Activated CD8-positive, alpha-beta memory T cell treated with anti-CD3 and anti-CD28 coated beads, Interleukin-2, amount 10 ng/mL, durations not matched to agents 7 days and 5 days (primary cell): Measurements from ENCODE around the gene PTPRN2. TPM values are rescaled to one million over a fixed set of nuclear protein-coding genes. Genes with fewer than 3 reads are reported as not detected.

Experiments
- ATAC-seq: fragments of 150-1000 bp; cut with Tn5 transposase; one replicate; pipeline ENCODE4 v1.10.0; 2021; ENCODE audit warnings: moderate library complexity
- CTCF ChIA-PET: fragments of 350-600 bp; sonication (Branson Sonifier 250); formaldehyde crosslinking; loops from one replicate; lab custom pipeline; 2021; ENCODE audit warnings: antibody characterized with exemption; lab: Charles Lee
- DNase-seq: peaks from one replicate; pipeline ENCODE4 v3.0.0-alpha.2; 2020
- H3K27ac Mint-ChIP-seq: one replicate; pipeline ENCODE4 v1.8.0; 2021; ENCODE audit warnings: mild to moderate bottlenecking, mixed read lengths
- H3K27me3 Mint-ChIP-seq: one replicate; pipeline ENCODE4 v1.8.0; 2021; ENCODE audit warnings: mixed read lengths
- H3K36me3 Mint-ChIP-seq: one replicate; pipeline ENCODE4 v1.8.0; 2021; ENCODE audit warnings: mild to moderate bottlenecking, mixed read lengths
- H3K4me1 Mint-ChIP-seq: one replicate; pipeline ENCODE4 v1.8.0; 2021; ENCODE audit warnings: mixed read lengths
- H3K4me3 Mint-ChIP-seq: one replicate; pipeline ENCODE4 v1.8.0; 2021; ENCODE audit warnings: mild to moderate bottlenecking, moderate library complexity, mixed read lengths
- H3K9me3 Mint-ChIP-seq: one replicate; pipeline ENCODE4 v1.8.0; 2022; ENCODE audit warnings: low read depth, mixed read lengths
- total RNA-seq, 2 experiments: library from RNA; stranded (reverse); gene quantifications; one replicate each; pipeline ENCODE4 v1.2.3, GENCODE V29; 2021

PTPRN2 gene
- total RNA-seq, 2 experiments from 2014 or later: 3.2 to 5.7 TPM

DNA sequence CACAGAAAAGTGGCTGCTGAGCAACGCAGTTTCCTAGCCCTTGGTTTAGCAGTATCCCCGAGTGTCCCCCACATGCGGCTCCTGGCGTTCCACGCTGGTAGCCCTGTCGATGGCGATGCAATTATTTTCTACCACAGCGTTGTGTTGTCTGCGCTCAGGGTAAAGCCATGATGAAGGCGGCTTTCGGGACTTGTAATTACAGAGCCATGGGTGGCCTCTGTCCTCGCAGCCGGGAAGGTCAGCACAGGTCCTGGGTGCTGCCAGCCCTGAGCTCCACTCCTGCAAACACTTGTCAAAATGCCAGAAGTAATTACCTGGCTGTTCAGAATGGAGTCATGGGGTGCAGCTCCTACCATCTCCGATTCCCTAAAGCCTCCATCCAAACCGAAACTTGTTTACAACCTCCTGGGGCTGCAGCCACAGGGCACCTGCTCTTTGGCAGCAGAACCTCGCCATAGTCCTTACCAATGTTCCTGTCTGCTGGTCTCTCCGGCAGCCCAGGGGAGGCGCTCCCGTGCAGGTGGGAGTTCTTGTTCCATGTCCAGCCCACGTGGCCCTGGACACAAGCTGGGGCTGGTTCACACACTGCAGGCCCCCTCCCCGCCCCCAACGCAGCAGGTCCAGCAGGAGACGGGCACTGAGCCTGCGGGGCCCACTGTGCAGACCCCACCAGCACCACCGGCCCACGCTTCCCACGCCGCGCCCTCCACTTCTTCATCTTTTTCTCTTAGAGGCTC lies 512.6 kb downstream of the PTPRN2 start:
- ATAC-seq (no peak), DNase-seq (no peak)
- H3K27ac Mint-ChIP-seq: no peak overlapping the region
- H3K27me3 Mint-ChIP-seq: no peaks in the 10 kb centered on the region
- CTCF ChIA-PET: no interaction called here
- no peak overlapping the region for H3K4me3 Mint-ChIP-seq
- H3K9me3 Mint-ChIP-seq: no peaks in the 10 kb centered on the region
- H3K36me3 Mint-ChIP-seq: peaks cover 1% of the 10 kb centered on the region
- H3K4me1 Mint-ChIP-seq: no peaks in the 10 kb centered on the region

- H3K36me3 Mint-ChIP-seq: peaks cover 2% of the 10 kb centered on the region
- H3K27me3 Mint-ChIP-seq: no peaks in the 10 kb centered on the region
- DNase-seq (no peak), ATAC-seq (no peak)
- no peak overlapping the region for H3K4me3 Mint-ChIP-seq
- no peak overlapping the region for H3K27ac Mint-ChIP-seq
- no peaks in the 10 kb centered on the region for H3K4me1 Mint-ChIP-seq
- H3K9me3 Mint-ChIP-seq: no peaks in the 10 kb centered on the region
- CTCF ChIA-PET: no interaction called here
Observed at GRCh38 chr7:158073845-158074840, 513.5 kb downstream of the PTPRN2 start.

DNA sequence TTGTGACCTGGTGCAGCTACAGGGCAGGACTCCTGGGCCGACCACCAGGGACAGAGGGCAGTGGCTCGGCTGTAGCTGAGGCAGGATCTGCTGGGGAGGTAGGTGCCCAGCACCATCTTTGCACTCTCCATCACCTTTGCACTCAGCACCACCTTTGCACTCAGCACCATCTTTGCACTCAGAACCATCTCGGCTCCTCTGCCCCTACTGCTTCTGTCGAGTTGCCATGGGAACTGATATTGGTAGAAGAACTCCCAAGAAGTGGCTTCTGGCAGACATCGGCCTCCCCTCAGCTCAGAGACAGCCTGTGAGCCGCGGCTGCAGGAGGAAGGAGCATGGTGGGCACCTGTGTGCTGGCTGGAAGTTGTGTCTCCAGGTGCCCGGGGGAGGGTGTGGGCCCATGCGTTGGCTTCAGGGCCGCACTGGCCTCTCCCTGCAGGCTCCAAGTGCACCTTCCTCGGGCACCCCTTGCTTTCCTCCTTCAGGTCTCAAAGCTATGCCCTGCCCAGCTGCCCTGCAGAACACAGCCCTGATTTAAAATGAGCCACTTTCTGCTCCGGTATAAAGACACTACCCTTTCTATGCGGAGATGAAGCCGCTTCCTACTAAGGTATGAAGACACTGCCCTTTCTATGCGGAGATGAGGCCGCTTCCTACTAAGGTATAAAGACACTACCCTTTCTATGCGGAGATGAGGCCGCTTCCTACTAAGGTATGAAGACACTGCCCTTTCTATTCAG lies 514.5 kb downstream of the PTPRN2 start:
- no peak for DNase-seq
- peaks cover 2% of the 10 kb centered on the region for H3K36me3 Mint-ChIP-seq
- H3K4me1 Mint-ChIP-seq: no peaks in the 10 kb centered on the region
- no peak overlapping the region for H3K27ac Mint-ChIP-seq
- CTCF ChIA-PET: no interaction called here
- ATAC-seq: no peak
- H3K9me3 Mint-ChIP-seq: no peaks in the 10 kb centered on the region
- H3K4me3 Mint-ChIP-seq: no peak overlapping the region
- H3K27me3 Mint-ChIP-seq: no peaks in the 10 kb centered on the region

GRCh38 chr7:158070222-158070920 lies 517.3 kb downstream of the PTPRN2 start:
- no peak overlapping the region for H3K4me3 Mint-ChIP-seq
- no peaks in the 10 kb centered on the region for H3K27me3 Mint-ChIP-seq
- H3K4me1 Mint-ChIP-seq: no peaks in the 10 kb centered on the region
- DNase-seq (no peak), ATAC-seq (no peak)
- CTCF ChIA-PET: no interaction called here
- H3K9me3 Mint-ChIP-seq: no peaks in the 10 kb centered on the region
- H3K27ac Mint-ChIP-seq: no peak overlapping the region
- peaks cover 2% of the 10 kb centered on the region for H3K36me3 Mint-ChIP-seq

DNA sequence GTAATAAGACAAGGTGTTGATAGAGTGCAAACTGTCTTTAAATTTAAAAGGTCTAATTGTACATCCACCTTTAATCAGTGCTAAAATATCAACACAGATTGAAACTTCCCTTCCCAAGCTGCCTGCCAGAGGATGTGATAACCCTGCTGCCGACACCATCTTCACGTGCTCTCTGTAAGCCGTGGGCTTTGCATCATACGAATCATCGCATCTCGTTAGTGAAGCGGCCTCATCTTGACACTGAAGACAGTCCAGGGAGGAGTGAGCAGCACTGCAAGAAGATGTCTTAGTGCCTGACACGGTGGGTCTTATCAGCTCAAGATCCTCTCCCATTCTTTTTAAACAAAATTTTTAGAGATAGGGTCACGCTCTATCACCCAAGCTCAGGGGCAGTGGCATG lies 518.8 kb downstream of the PTPRN2 start:
- DNase-seq: no peak
- Mint-ChIP-seq H3K36me3 (peaks cover 2% of the 10 kb centered on the region), H3K4me3 (no peak overlapping the region), H3K27ac (no peak overlapping the region), H3K4me1 (no peaks in the 10 kb centered on the region), H3K27me3 (no peaks in the 10 kb centered on the region), H3K9me3 (peaks cover under 1% of the 10 kb centered on the region)
- CTCF ChIA-PET: no interaction called here
- no peak for ATAC-seq

DNA sequence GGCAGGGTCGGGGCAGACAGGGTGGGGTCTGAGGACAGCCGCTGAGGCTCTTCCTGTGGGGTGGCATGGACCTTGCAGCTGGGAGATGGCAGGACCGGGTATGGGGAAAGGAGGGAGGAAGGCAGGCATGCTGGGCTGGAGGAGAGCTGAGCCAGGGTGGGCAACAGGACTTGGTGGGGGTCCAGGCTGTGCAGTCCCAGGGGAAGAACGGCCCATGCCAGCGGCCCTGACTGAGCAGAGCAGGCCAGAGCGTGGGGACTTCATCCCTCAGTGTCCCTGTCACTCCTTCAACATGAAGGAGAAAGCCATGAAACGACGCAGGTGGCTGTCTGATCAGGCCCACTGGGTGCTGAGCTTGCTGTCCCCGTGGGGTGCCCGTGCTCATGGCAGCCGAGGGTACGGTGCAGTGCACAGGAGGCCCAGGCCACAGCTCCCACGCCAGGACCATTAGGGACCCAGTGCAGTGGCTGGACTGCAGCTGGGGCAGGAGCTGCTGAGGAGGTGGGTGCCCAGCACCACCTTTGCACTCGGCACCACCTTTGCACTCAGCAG lies 519.6 kb downstream of the PTPRN2 start:
- Mint-ChIP-seq H3K4me1 (no peaks in the 10 kb centered on the region), H3K27me3 (no peaks in the 10 kb centered on the region), H3K27ac (no peak overlapping the region), H3K4me3 (no peak overlapping the region), H3K9me3 (peaks cover 2% of the 10 kb centered on the region), H3K36me3 (peaks cover 2% of the 10 kb centered on the region)
- no peak for DNase-seq
- no peak for ATAC-seq
- CTCF ChIA-PET: no interaction called here

GRCh38 chr7:158067219-158067930 lies 520.2 kb downstream of the PTPRN2 start:
- Mint-ChIP-seq H3K27ac (no peak overlapping the region), H3K4me3 (no peak overlapping the region), H3K4me1 (no peaks in the 10 kb centered on the region), H3K36me3 (peaks cover 2% of the 10 kb centered on the region), H3K9me3 (peaks cover 2% of the 10 kb centered on the region), H3K27me3 (no peaks in the 10 kb centered on the region)
- CTCF ChIA-PET: no interaction called here
- DNase-seq (no peak), ATAC-seq (no peak)

- H3K4me3 Mint-ChIP-seq: no peak overlapping the region
- no peaks in the 10 kb centered on the region for H3K27me3 Mint-ChIP-seq
- no peaks in the 10 kb centered on the region for H3K4me1 Mint-ChIP-seq
- H3K9me3 Mint-ChIP-seq: peaks cover 2% of the 10 kb centered on the region
- DNase-seq: no peak
- no peak for ATAC-seq
- peaks cover 2% of the 10 kb centered on the region for H3K36me3 Mint-ChIP-seq
- CTCF ChIA-PET: no interaction called here
- H3K27ac Mint-ChIP-seq: no peak overlapping the region
Observed at GRCh38 chr7:158066085-158066484, 521.5 kb downstream of the PTPRN2 start.

- peaks cover 2% of the 10 kb centered on the region for H3K9me3 Mint-ChIP-seq
Observed at GRCh38 chr7:158065340-158065739, 522.3 kb downstream of the PTPRN2 start.

DNA sequence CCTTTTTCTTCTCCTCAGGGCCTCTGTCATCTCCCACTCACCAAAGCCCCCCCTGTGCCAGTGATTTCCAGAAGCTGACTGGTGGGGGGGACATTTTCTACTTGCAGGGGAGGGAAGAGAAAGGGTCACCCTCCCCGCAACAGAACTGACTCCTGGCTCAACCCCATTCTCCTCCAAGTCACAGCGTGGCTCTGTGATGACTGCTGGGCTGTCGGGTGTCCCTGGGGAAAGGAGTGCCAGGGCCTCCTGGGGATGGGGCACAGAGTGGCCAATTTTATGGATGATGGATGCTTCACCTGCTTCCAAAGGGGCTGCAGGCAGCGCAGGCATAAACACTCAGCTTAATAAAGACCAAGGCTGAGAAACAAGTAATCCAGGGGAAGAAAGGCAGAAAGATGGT lies 523.0 kb downstream of the PTPRN2 start:
- Mint-ChIP-seq H3K4me3 (no peak overlapping the region), H3K9me3 (peaks cover 2% of the 10 kb centered on the region), H3K27me3 (no peaks in the 10 kb centered on the region), H3K27ac (no peak overlapping the region), H3K36me3 (no peaks in the 10 kb centered on the region), H3K4me1 (no peaks in the 10 kb centered on the region)
- DNase-seq: no peak
- no peak for ATAC-seq
- CTCF ChIA-PET: no interaction called here

More at GRCh38 chr7:158065340-158065739, 522.3 kb downstream of the PTPRN2 start:
- no peak for DNase-seq
- no peak for ATAC-seq
- H3K4me1 Mint-ChIP-seq: no peaks in the 10 kb centered on the region
- CTCF ChIA-PET: no interaction called here
- H3K36me3 Mint-ChIP-seq: peaks cover 2% of the 10 kb centered on the region
- H3K4me3 Mint-ChIP-seq: no peak overlapping the region
- H3K27me3 Mint-ChIP-seq: no peaks in the 10 kb centered on the region
- H3K27ac Mint-ChIP-seq: no peak overlapping the region

GRCh38 chr7:158063850-158064610 lies 523.6 kb downstream of the PTPRN2 start:
- Mint-ChIP-seq H3K36me3 (no peaks in the 10 kb centered on the region), H3K4me3 (no peak overlapping the region), H3K9me3 (peaks cover 2% of the 10 kb centered on the region), H3K27ac (no peak overlapping the region), H3K27me3 (no peaks in the 10 kb centered on the region), H3K4me1 (no peaks in the 10 kb centered on the region)
- ATAC-seq (no peak), DNase-seq (no peak)
- CTCF ChIA-PET: no interaction called here

- Mint-ChIP-seq H3K4me1 (no peaks in the 10 kb centered on the region), H3K27me3 (no peaks in the 10 kb centered on the region), H3K27ac (no peak overlapping the region), H3K36me3 (no peaks in the 10 kb centered on the region), H3K4me3 (no peak overlapping the region), H3K9me3 (peaks cover 2% of the 10 kb centered on the region)
- CTCF ChIA-PET: no interaction called here
- no peak for DNase-seq
- ATAC-seq: no peak
Observed at GRCh38 chr7:158062661-158063060, 525.0 kb downstream of the PTPRN2 start.
